GM12878 (cell line): ENCODE data around the gene PLD5. TPM values are rescaled to one million over a fixed set of nuclear protein-coding genes. Genes with fewer than 3 reads are reported as not detected.

Source experiments
- ATAC-seq: fragments of 200-7000 bp; cut with Tn5 transposase; 3 replicates; pipeline ENCODE4 v1.9.1; 2020; ENCODE audit warnings: mild to moderate bottlenecking, moderate library complexity
- BruUV-seq: library from RNA; stranded (reverse); fragments of 400-500 nt; replicated peaks from 2 replicates; lab custom pipeline; 2021; lab: Mats Ljungman, UMichigan
- CTCF ChIA-PET: fragments of 300-600 bp; sonication (Branson Sonifier 250); formaldehyde crosslinking; extraction: SDS; loops from one replicate; lab custom pipeline; 2021; ENCODE audit warnings: inconsistent platforms; lab: Yijun Ruan, JAX
- POLR2A ChIA-PET: fragments of 350-600 bp; formaldehyde crosslinking; extraction: SDS; loops from one replicate; lab custom pipeline; 2021; ENCODE audit warnings: inconsistent platforms; lab: Charles Lee
- RAD21 ChIA-PET: fragments of 300-600 bp; sonication (Branson Sonifier 250); formaldehyde crosslinking; loops from one replicate; lab custom pipeline; 2023; ENCODE audit warnings: antibody characterized with exemption; ENCODE audit not compliant: unreplicated experiment; lab: Charles Lee
- SMC1A ChIA-PET: fragments of 300-600 bp; sonication (Branson Sonifier 250); formaldehyde crosslinking; loops from one replicate; lab custom pipeline; 2023; ENCODE audit not compliant: unreplicated experiment, uncharacterized antibody; lab: Charles Lee
- DNase-seq: peaks from one replicate; pipeline ENCODE4 v3.0.0-alpha.2; 2011; ENCODE audit warnings: low read depth, low spot score
- FAIRE-seq: peaks from 3 replicates; lab custom pipeline; 2011; peaks lifted over from hg19 to GRCh38; lab: Jason Lieb, UNC
- H2AFZ ChIP-seq: 2 replicates; pipeline ENCODE4 v1.6.0; 2011; ENCODE audit warnings: low read depth, low read length, control low read depth; ENCODE audit not compliant: control insufficient read depth
- H3K27ac ChIP-seq: 2 replicates; pipeline ENCODE4 v1.5.1; 2011; ENCODE audit warnings: control low read depth; ENCODE audit not compliant: control insufficient read depth, insufficient read depth
- H3K27me3 ChIP-seq, 2 experiments: replicated peaks in 1 of 2; 2 replicates each; pipeline versions ENCODE4 v1.6.0 to v1.6.1; 2011; ENCODE audit warnings: low read length in 1 of 2; ENCODE audit not compliant: control insufficient read depth in 2 of 2, insufficient read depth in 2 of 2
- H3K36me3 ChIP-seq, 2 experiments: 2 replicates each; pipeline ENCODE4 v1.5.1; 2011; ENCODE audit warnings: low read length in 1 of 2; ENCODE audit not compliant: control insufficient read depth in 2 of 2, insufficient read depth in 2 of 2
- H3K4me1 ChIP-seq: 2 replicates; pipeline ENCODE4 v1.6.1; 2011; ENCODE audit warnings: mild to moderate bottlenecking, low read length, moderate library complexity, mixed read lengths; ENCODE audit not compliant: control insufficient read depth, insufficient read depth
- H3K4me2 ChIP-seq: 2 replicates; pipeline ENCODE4 v1.6.0; 2011; ENCODE audit warnings: control low read depth; ENCODE audit not compliant: control insufficient read depth, insufficient read depth
- H3K4me3 ChIP-seq: fragments of 200-600 bp; sonication (generic); 2 replicates; pipeline ENCODE4 v1.5.1; 2016
- H3K79me2 ChIP-seq: 2 replicates; pipeline ENCODE4 v1.6.0; 2011; ENCODE audit warnings: low read length; ENCODE audit not compliant: control insufficient read depth, insufficient read depth
- H3K9ac ChIP-seq: 2 replicates; pipeline ENCODE4 v1.8.0; 2011; ENCODE audit warnings: low read length, control low read depth, mixed read lengths; ENCODE audit not compliant: control insufficient read depth, insufficient read depth
- H3K9me3 ChIP-seq: replicated peaks from 3 replicates; pipeline ENCODE4 v1.5.1; 2011; ENCODE audit warnings: mild to moderate bottlenecking, low read length; ENCODE audit not compliant: control insufficient read depth, insufficient read depth
- H4K20me1 ChIP-seq: 2 replicates; pipeline ENCODE4 v1.6.0; 2011; ENCODE audit not compliant: control insufficient read depth, insufficient read depth
- FOXK2 ChIP-seq: fragments of 450-650 bp; IDR thresholded peaks from 2 replicates; pipeline ENCODE4 v1.6.1; 2017; ENCODE audit warnings: mild to moderate bottlenecking, moderate library complexity
- FOXM1 ChIP-seq: IDR thresholded peaks from 2 replicates; pipeline ENCODE4 v1.6.1; 2012; ENCODE audit warnings: low read depth, mild to moderate bottlenecking, inconsistent platforms, low read length, moderate library complexity
- JUND ChIP-seq: IDR thresholded peaks from 2 replicates; pipeline ENCODE4 v1.6.1; 2012; ENCODE audit warnings: low read depth, mild to moderate bottlenecking, low read length, improper control_type of control experiment, moderate library complexity
- KAT2A ChIP-seq: conservative IDR thresholded peaks from 2 replicates; pipeline ENCODE4 v1.6.1; 2011; ENCODE audit warnings: low read depth, low read length; ENCODE audit not compliant: control insufficient read depth
- MXI1 ChIP-seq: fragments of 150-350 bp; IDR thresholded peaks from 2 replicates; pipeline ENCODE4 v1.6.1; 2011; ENCODE audit warnings: low read depth, mild to moderate bottlenecking, inconsistent platforms, low read length, improper control_type of control experiment
- NRF1 ChIP-seq: conservative IDR thresholded peaks from 2 replicates; pipeline ENCODE4 v1.6.1; 2011; ENCODE audit warnings: mild to moderate bottlenecking, low read depth, low read length, improper control_type of control experiment
- PAX8 ChIP-seq: fragments of 450-650 bp; IDR thresholded peaks from 2 replicates; pipeline ENCODE4 v1.6.1; 2017; ENCODE audit warnings: mild to moderate bottlenecking, moderate library complexity
- POLR2AphosphoS2 ChIP-seq: IDR thresholded peaks from 2 replicates; pipeline ENCODE4 v1.6.1; 2011; ENCODE audit warnings: low read depth, mild to moderate bottlenecking, low read length, improper control_type of control experiment, moderate library complexity
- RB1 ChIP-seq: fragments of 450-650 bp; formaldehyde crosslinking; IDR thresholded peaks from 2 replicates; pipeline ENCODE4 v1.6.1; 2017; ENCODE audit warnings: mild to moderate bottlenecking, borderline replicate concordance
- SMAD1 ChIP-seq: fragments of 450-650 bp; IDR thresholded peaks from 2 replicates; pipeline ENCODE4 v1.6.1; 2018; ENCODE audit warnings: mild to moderate bottlenecking, low read depth; ENCODE audit not compliant: partially characterized antibody
- SMAD5 ChIP-seq: IDR thresholded peaks from 2 replicates; pipeline ENCODE4 v1.6.1; 2016; ENCODE audit warnings: antibody characterized with exemption, low read depth
- SMARCA5 ChIP-seq: fragments of 450-650 bp; IDR thresholded peaks from 2 replicates; pipeline ENCODE4 v1.6.1; 2017; ENCODE audit warnings: mild to moderate bottlenecking
- SREBF2 ChIP-seq: IDR thresholded peaks from 2 replicates; pipeline ENCODE4 v1.6.1; 2012; ENCODE audit warnings: mild to moderate bottlenecking, low read length
- SRF ChIP-seq, 2 experiments: IDR thresholded peaks; 2 replicates each; pipeline ENCODE4 v1.6.1; 2011; ENCODE audit warnings: low read depth in 2 of 2, low read length in 2 of 2, mild to moderate bottlenecking in 1 of 2, moderate library complexity in 1 of 2
- ZBTB33 ChIP-seq: fragments of 450-650 bp; IDR thresholded peaks from 2 replicates; pipeline ENCODE4 v1.6.1; 2017; ENCODE audit warnings: mild to moderate bottlenecking
- WGBS: methylation state at CpG from one replicate; pipeline ENCODE4 v1.1.6; 2016; ENCODE audit warnings: low lambda C conversion rate; ENCODE audit not compliant: insufficient replicate concordance, insufficient coverage; ENCODE audit errors: missing lambda C conversion rate; 5-methylcytosine and 5-hydroxymethylcytosine counted together
- in situ Hi-C: fragments of 300-500 bp; cut with MboI; formaldehyde crosslinking; loops from 9 replicates; pipeline ENCODE4 v1.14.3; 2018; ENCODE audit warnings: mixed read lengths
- intact Hi-C: fragments of 100-400 bp; cut with micrococcal nuclease; formaldehyde crosslinking; loops from one replicate; pipeline ENCODE4 v1.14.2; 2022; ENCODE audit not compliant: unreplicated experiment
- polyA plus RNA-seq, 11 experiments: library from polyadenylated mRNA; depleted of rRNA in 4 of 11; unstranded in 6 of 11; stranded (reverse) in 5 of 11; fragments of >200 nt; fragmentation: Nextera tagmentation in 4 of 11; fragmentation: Illumina TruSeq in 1 of 11; extraction: Ambion mirVana in 4 of 11; extraction: Trizol in 1 of 11; gene quantifications; 1 replicate in 1 of 11; 2 replicates in 10 of 11; pipeline versions ENCODE4 v1.2.1 to v1.2.3, GENCODE V29; 2011 to 2016; ENCODE audit warnings: inconsistent platforms in 2 of 11, missing spikeins in 2 of 11, low read depth in 1 of 11
- total RNA-seq, 4 experiments: library from RNA; depleted of rRNA in 3 of 4; stranded (reverse); fragments of >200 nt in 3 of 4; fragmentation: Illumina TruSeq in 1 of 4; extraction: Trizol in 1 of 4; gene quantifications; 2 replicates each; pipeline versions ENCODE4 v1.2.1 to v1.2.3, GENCODE V29; 2013 to 2021
- TF ChIP-seq, protein P1 (sequence below): IDR thresholded peaks from 2 replicates; pipeline ENCODE4 v1.6.1; 2012; ENCODE audit warnings: improper control_type of control experiment, low read depth, low read length; ENCODE audit not compliant: insufficient replicate concordance

PLD5 gene
- total and polyA plus RNA-seq, 10 of the 15 experiments (the other 5 are each of a cell fraction or from before 2014, with no cell fraction given) = not detected

- H3K4me1 ChIP-seq = no peaks in the 10 kb centered on the region
- ChIA-PET SMC1A (no interaction called here), POLR2A (no interaction called here), CTCF (no interaction called here), RAD21 (no interaction called here)
- H3K9ac ChIP-seq = no peak overlapping the region
- H3K79me2 ChIP-seq = no peaks in the 10 kb centered on the region
- no peak overlapping the region for H3K27ac ChIP-seq
- no peak overlapping the region for H3K4me2 ChIP-seq
- H3K36me3 ChIP-seq = no peaks in the 10 kb centered on the region
- no peaks in the 10 kb centered on the region; the same call in 2 of the 3 replicates for H3K9me3 ChIP-seq
- H4K20me1 ChIP-seq = no peaks in the 10 kb centered on the region
- intact Hi-C loops = no loop called here
- DNase-seq (no peak), FAIRE-seq (no peak), ATAC-seq (no peak)
- no TSS peak for BruUV-seq
- H3K27me3 ChIP-seq = no peaks in the 10 kb centered on the region
- no peak overlapping the region for H3K4me3 ChIP-seq
- H2AFZ ChIP-seq = no peak overlapping the region
- TF ChIP-seq SMAD1 (no peak), MXI1 (no peak), SREBF2 (no peak), SMAD5 (no peak), SRF (IDR thresholded peaks at IDR 0.05; ENCODE audit: low read depth in 2 of 2, low read length in 2 of 2) (no peak), NRF1 (no peak), JUND (no peak), FOXM1 (no peak), PAX8 (no peak), FOXK2 (no peak), SMARCA5 (no peak), RB1 (no peak), POLR2AphosphoS2 (no peak), KAT2A (no peak), ZBTB33 (no peak)
- TF ChIP-seq, protein P1, sequence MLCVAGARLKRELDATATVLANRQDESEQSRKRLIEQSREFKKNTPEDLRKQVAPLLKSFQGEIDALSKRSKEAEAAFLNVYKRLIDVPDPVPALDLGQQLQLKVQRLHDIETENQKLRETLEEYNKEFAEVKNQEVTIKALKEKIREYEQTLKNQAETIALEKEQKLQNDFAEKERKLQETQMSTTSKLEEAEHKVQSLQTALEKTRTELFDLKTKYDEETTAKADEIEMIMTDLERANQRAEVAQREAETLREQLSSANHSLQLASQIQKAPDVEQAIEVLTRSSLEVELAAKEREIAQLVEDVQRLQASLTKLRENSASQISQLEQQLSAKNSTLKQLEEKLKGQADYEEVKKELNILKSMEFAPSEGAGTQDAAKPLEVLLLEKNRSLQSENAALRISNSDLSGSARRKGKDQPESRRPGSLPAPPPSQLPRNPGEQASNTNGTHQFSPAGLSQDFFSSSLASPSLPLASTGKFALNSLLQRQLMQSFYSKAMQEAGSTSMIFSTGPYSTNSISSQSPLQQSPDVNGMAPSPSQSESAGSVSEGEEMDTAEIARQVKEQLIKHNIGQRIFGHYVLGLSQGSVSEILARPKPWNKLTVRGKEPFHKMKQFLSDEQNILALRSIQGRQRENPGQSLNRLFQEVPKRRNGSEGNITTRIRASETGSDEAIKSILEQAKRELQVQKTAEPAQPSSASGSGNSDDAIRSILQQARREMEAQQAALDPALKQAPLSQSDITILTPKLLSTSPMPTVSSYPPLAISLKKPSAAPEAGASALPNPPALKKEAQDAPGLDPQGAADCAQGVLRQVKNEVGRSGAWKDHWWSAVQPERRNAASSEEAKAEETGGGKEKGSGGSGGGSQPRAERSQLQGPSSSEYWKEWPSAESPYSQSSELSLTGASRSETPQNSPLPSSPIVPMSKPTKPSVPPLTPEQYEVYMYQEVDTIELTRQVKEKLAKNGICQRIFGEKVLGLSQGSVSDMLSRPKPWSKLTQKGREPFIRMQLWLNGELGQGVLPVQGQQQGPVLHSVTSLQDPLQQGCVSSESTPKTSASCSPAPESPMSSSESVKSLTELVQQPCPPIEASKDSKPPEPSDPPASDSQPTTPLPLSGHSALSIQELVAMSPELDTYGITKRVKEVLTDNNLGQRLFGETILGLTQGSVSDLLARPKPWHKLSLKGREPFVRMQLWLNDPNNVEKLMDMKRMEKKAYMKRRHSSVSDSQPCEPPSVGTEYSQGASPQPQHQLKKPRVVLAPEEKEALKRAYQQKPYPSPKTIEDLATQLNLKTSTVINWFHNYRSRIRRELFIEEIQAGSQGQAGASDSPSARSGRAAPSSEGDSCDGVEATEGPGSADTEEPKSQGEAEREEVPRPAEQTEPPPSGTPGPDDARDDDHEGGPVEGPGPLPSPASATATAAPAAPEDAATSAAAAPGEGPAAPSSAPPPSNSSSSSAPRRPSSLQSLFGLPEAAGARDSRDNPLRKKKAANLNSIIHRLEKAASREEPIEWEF = no peak
- WGBS = 88% methylated on average over 12 of the region's 12 CpGs
- in situ Hi-C loops = no loop called here
Measured at GRCh38 chr1:242219905-242220304, 304.6 kb downstream of the PLD5 start.
